SK-MEL-5 (cell line): Measurements from ENCODE around the gene TFEB. TPM values are rescaled to one million over a fixed set of nuclear protein-coding genes. Genes with fewer than 3 reads are reported as not detected.

ENCODE experiments used
- DNase-seq: peaks from one replicate; pipeline ENCODE4 v3.0.0-alpha.2; 2016; ENCODE audit warnings: low read depth, low spot score
- in situ Hi-C: cut with HindIII; loops from 2 replicates; pipeline ENCODE4 v1.10.0; 2016; ENCODE audit warnings: low sequenced_read_pairs, high pct_unique_total_duplicates, low pct_unique_long_range_greater_than_20kb
- polyA plus RNA-seq, 2 experiments: library from polyadenylated mRNA; depleted of rRNA; stranded (reverse); fragments of >200 nt; gene quantifications; 2 replicates each; pipeline ENCODE4 v1.2.3, GENCODE V29; 2015
- total RNA-seq: library from RNA; depleted of rRNA; stranded (reverse); fragments of >200 nt; shearing (Covaris generic); gene quantifications from 2 replicates; pipeline ENCODE4 v1.2.3, GENCODE V29; 2014; rRNA removed

TFEB gene
- 1.9 and 3.7 TPM in 2 replicates for total RNA-seq
- 2.9 and 3.4 TPM in 2 replicates for polyA plus RNA-seq (2015; cell fraction: cytosol; rRNA removed)
- polyA plus RNA-seq (2015; cell fraction: nucleus; rRNA removed): 3.5 and 12.5 TPM in 2 replicates

- in situ Hi-C loops: no loop called here
- peak; percentile 90 for DNase-seq
These were observed at the start of gene TFEB for GRCh38 chr6:41735427-41736185. Gene TFEB, minus strand, starts transcription at chr6:41735608. Its CDS starts 44,395 bp downstream, at chr6:41691213.

GRCh38 chr6:41784581-41785171, 49.3 kb upstream of the TFEB start:
- in situ Hi-C loops: no loop called here
- no peak for DNase-seq

GRCh38 chr6:41783106-41783780, 47.8 kb upstream of the TFEB start:
- in situ Hi-C loops: no loop called here
- no peak for DNase-seq

GRCh38 chr6:41781366-41781730, 45.9 kb upstream of the TFEB start:
- DNase-seq: no peak
- in situ Hi-C loops: no loop called here

GRCh38 chr6:41780551-41781365, 45.4 kb upstream of the TFEB start, which contains the start of gene PRICKLE4:
Gene PRICKLE4, plus strand, starts transcription at chr6:41780782. Its CDS starts 2,692 bp downstream, at chr6:41783474.
- no peak for DNase-seq
- in situ Hi-C loops: no loop called here

- peak; percentile 92 for DNase-seq
- in situ Hi-C loops: no loop called here
These were observed 44.6 kb upstream of the TFEB start, which contains the start of gene FRS3 for GRCh38 chr6:41779788-41780550. Gene FRS3, minus strand, starts transcription at chr6:41779900. Its CDS starts 2,913 bp downstream, at chr6:41776987.

- in situ Hi-C loops: no loop called here
- DNase-seq: no peak
These were observed 43.9 kb upstream of the TFEB start for GRCh38 chr6:41779336-41779735.

- in situ Hi-C loops: no loop called here
- DNase-seq: no peak
These were observed 43.5 kb upstream of the TFEB start for GRCh38 chr6:41778895-41779294.

- DNase-seq: no peak
- in situ Hi-C loops: no loop called here
These were observed 42.3 kb upstream of the TFEB start for GRCh38 chr6:41777551-41778285.

GRCh38 chr6:41775293-41775882, 40.0 kb upstream of the TFEB start:
- in situ Hi-C loops: no loop called here
- no peak for DNase-seq

GRCh38 chr6:41774841-41775240, 39.4 kb upstream of the TFEB start:
- no peak for DNase-seq
- in situ Hi-C loops: no loop called here

- in situ Hi-C loops: no loop called here
- no peak for DNase-seq
These were observed 35.9 kb upstream of the TFEB start for GRCh38 chr6:41771058-41771983.

GRCh38 chr6:41770381-41771057, 35.1 kb upstream of the TFEB start:
- in situ Hi-C loops: no loop called here

GRCh38 chr6:41769376-41769775, 34.0 kb upstream of the TFEB start:
- in situ Hi-C loops: no loop called here
- no peak for DNase-seq

More at GRCh38 chr6:41770381-41771057, 35.1 kb upstream of the TFEB start:
- DNase-seq: no peak
